GM23338 (cell line): ENCODE results near the gene POFUT2. TPM values are rescaled to one million over a fixed set of nuclear protein-coding genes. Genes with fewer than 3 reads are reported as not detected.

Experiments
- ATAC-seq: fragments of 200-7000 bp; cut with Tn5 transposase; 3 replicates; pipeline ENCODE4 v1.9.1; 2020
- DNase-seq: peaks from one replicate; pipeline ENCODE4 v3.0.0-alpha.2; 2015; ENCODE audit warnings: low spot score
- H2AFZ ChIP-seq: fragments of 200-600 bp; sonication (generic); 2 replicates; pipeline ENCODE4 v1.8.0; 2016; ENCODE audit warnings: antibody characterized with exemption, mild to moderate bottlenecking, moderate library complexity
- H3F3A ChIP-seq: fragments of 200-600 bp; sonication (generic); replicated peaks from 2 replicates; pipeline ENCODE4 v1.8.0; 2017; ENCODE audit warnings: antibody characterized with exemption, mixed run types, low read depth
- H3K27ac ChIP-seq: fragments of 200-600 bp; sonication (generic); 2 replicates; pipeline ENCODE4 v1.6.1; 2016; ENCODE audit warnings: low read depth
- H3K27me3 ChIP-seq: fragments of 200-600 bp; sonication (generic); 2 replicates; pipeline ENCODE4 v1.8.0; 2016; ENCODE audit warnings: mild to moderate bottlenecking, mixed run types, moderate library complexity; ENCODE audit not compliant: insufficient read depth
- H3K36me3 ChIP-seq: fragments of 200-600 bp; sonication (generic); 2 replicates; pipeline ENCODE4 v1.8.0; 2016; ENCODE audit warnings: mild to moderate bottlenecking; ENCODE audit not compliant: insufficient read depth
- H3K4me1 ChIP-seq: fragments of 200-600 bp; sonication (generic); 2 replicates; pipeline ENCODE4 v1.8.0; 2016; ENCODE audit warnings: mild to moderate bottlenecking, moderate library complexity; ENCODE audit not compliant: insufficient read depth
- H3K4me2 ChIP-seq: fragments of 200-600 bp; sonication (generic); 2 replicates; pipeline ENCODE4 v1.7.1; 2017; ENCODE audit warnings: mixed run types
- H3K4me3 ChIP-seq: fragments of 200-600 bp; sonication (generic); 2 replicates; pipeline ENCODE4 v1.6.1; 2016; ENCODE audit warnings: mixed run types
- H3K79me2 ChIP-seq: fragments of 200-600 bp; sonication (generic); replicated peaks from 2 replicates; pipeline ENCODE4 v1.8.0; 2017; ENCODE audit warnings: mild to moderate bottlenecking; ENCODE audit not compliant: insufficient read depth
- H3K9me2 ChIP-seq: fragments of 200-600 bp; sonication (generic); 2 replicates; pipeline ENCODE4 v1.8.0; 2017; ENCODE audit not compliant: insufficient read depth
- H4K20me1 ChIP-seq: fragments of 200-600 bp; sonication (generic); replicated peaks from 2 replicates; pipeline ENCODE4 v1.8.0; 2017; ENCODE audit warnings: mild to moderate bottlenecking; ENCODE audit not compliant: insufficient read depth
- H3K27ac Mint-ChIP-seq: 2 replicates; pipeline ENCODE4 v1.8.0; 2020; ENCODE audit warnings: inconsistent platforms, mild to moderate bottlenecking, moderate library complexity, mixed read lengths
- H3K27me3 Mint-ChIP-seq: 3 replicates; pipeline ENCODE4 v1.8.0; 2022; ENCODE audit warnings: low read depth, mild to moderate bottlenecking, moderate library complexity, mixed read lengths, inconsistent platforms; ENCODE audit not compliant: insufficient read depth, poor library complexity
- H3K36me3 Mint-ChIP-seq: 3 replicates; pipeline ENCODE4 v1.8.0; 2021; ENCODE audit warnings: low read depth, mild to moderate bottlenecking, inconsistent platforms, moderate library complexity, mixed read lengths
- H3K4me1 Mint-ChIP-seq: 3 replicates; pipeline ENCODE4 v1.8.0; 2020; ENCODE audit warnings: mild to moderate bottlenecking, inconsistent platforms, mixed read lengths
- H3K4me3 Mint-ChIP-seq: 3 replicates; pipeline ENCODE4 v1.8.0; 2021; ENCODE audit warnings: moderate library complexity, mild to moderate bottlenecking, inconsistent platforms, mixed read lengths
- H3K9me3 Mint-ChIP-seq: 3 replicates; pipeline ENCODE4 v1.8.0; 2020; ENCODE audit warnings: moderate library complexity, mild to moderate bottlenecking, inconsistent platforms, mixed read lengths
- CREB1 ChIP-seq: fragments of 250-450 bp; sonication (Bioruptor Pico); IDR thresholded peaks from 2 replicates; pipeline ENCODE4 v1.5.0; 2020; ENCODE audit warnings: low read depth, mild to moderate bottlenecking, moderate library complexity
- EZH2phosphoT487 ChIP-seq: fragments of 200-600 bp; sonication (generic); IDR thresholded peaks from one replicate; pipeline ENCODE4 v1.8.1; 2018; ENCODE audit warnings: antibody characterized with exemption; ENCODE audit not compliant: unreplicated experiment
- POLR2AphosphoS5 ChIP-seq: IDR thresholded peaks from 2 replicates; pipeline ENCODE4 v1.6.1; 2016; ENCODE audit warnings: antibody characterized with exemption, low read depth
- REST ChIP-seq: IDR thresholded peaks from one replicate; pipeline ENCODE4 v1.6.1; 2018; ENCODE audit warnings: antibody characterized with exemption; ENCODE audit not compliant: unreplicated experiment
- ZNF114 ChIP-seq: fragments of 250-450 bp; sonication (Bioruptor Pico); IDR thresholded peaks from 2 replicates; pipeline ENCODE4 v1.5.0; 2020; ENCODE audit warnings: mild to moderate bottlenecking, moderate library complexity
- ZNF331 ChIP-seq: fragments of 250-450 bp; sonication (Bioruptor Pico); IDR thresholded peaks from 2 replicates; pipeline ENCODE4 v1.5.0; 2020; ENCODE audit warnings: low read depth, mild to moderate bottlenecking, moderate library complexity
- polyA plus RNA-seq: library from polyadenylated mRNA; unstranded; fragments of >200 nt; fragmentation: Nextera tagmentation; extraction: Ambion mirVana; gene quantifications from 2 replicates; pipeline ENCODE4 v1.2.1, GENCODE V29; 2016
- total RNA-seq: library from RNA; depleted of rRNA; stranded (reverse); fragments of >200 nt; shearing (Covaris generic); gene quantifications from 2 replicates; pipeline ENCODE4 v1.2.3, GENCODE V29; 2014
- TF ChIP-seq, protein P1 (sequence below): IDR thresholded peaks from 2 replicates; pipeline ENCODE4 v1.6.1; 2016; ENCODE audit warnings: antibody characterized with exemption

The POFUT2 gene
- total and polyA plus RNA-seq, 2 experiments from 2014 or later, result 12.1 to 34.5 TPM

- Mint-ChIP-seq H3K4me1 (peaks cover 21% of the 10 kb centered on the region), H3K4me3 (no peak overlapping the region), H3K27me3 (peaks cover 21% of the 10 kb centered on the region), H3K36me3 (peaks cover 5% of the 10 kb centered on the region; the same call in 1 of the 3 replicates), H3K9me3 (peaks cover 8% of the 10 kb centered on the region), H3K27ac (no peak overlapping the region)
- H3K4me1 ChIP-seq, result no peaks in the 10 kb centered on the region; the same call in 1 of the 2 replicates
- H3K36me3 ChIP-seq, result no peaks in the 10 kb centered on the region
- H3F3A ChIP-seq, result no peaks in the 10 kb centered on the region
- ATAC-seq (no peak), DNase-seq (no peak)
- no peak overlapping the region for H3K4me2 ChIP-seq
- H3K4me3 ChIP-seq, result no peak overlapping the region
- no peak for TF ChIP-seq ZNF114 (CRISPR knock-in tag)
- TF ChIP-seq, protein P1, sequence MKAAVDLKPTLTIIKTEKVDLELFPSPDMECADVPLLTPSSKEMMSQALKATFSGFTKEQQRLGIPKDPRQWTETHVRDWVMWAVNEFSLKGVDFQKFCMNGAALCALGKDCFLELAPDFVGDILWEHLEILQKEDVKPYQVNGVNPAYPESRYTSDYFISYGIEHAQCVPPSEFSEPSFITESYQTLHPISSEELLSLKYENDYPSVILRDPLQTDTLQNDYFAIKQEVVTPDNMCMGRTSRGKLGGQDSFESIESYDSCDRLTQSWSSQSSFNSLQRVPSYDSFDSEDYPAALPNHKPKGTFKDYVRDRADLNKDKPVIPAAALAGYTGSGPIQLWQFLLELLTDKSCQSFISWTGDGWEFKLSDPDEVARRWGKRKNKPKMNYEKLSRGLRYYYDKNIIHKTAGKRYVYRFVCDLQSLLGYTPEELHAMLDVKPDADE, result no peak
- no peak for TF ChIP-seq EZH2phosphoT487
- no peaks in the 10 kb centered on the region for H3K27me3 ChIP-seq
- H3K27ac ChIP-seq, result no peak overlapping the region
- H2AFZ ChIP-seq, result no peak overlapping the region
- no peaks in the 10 kb centered on the region for H4K20me1 ChIP-seq
- H3K9me2 ChIP-seq, result no peaks in the 10 kb centered on the region
- H3K79me2 ChIP-seq, result no peaks in the 10 kb centered on the region
Observed at GRCh38 chr21:45326169-45326851, 38.6 kb upstream of the POFUT2 start.

DNA sequence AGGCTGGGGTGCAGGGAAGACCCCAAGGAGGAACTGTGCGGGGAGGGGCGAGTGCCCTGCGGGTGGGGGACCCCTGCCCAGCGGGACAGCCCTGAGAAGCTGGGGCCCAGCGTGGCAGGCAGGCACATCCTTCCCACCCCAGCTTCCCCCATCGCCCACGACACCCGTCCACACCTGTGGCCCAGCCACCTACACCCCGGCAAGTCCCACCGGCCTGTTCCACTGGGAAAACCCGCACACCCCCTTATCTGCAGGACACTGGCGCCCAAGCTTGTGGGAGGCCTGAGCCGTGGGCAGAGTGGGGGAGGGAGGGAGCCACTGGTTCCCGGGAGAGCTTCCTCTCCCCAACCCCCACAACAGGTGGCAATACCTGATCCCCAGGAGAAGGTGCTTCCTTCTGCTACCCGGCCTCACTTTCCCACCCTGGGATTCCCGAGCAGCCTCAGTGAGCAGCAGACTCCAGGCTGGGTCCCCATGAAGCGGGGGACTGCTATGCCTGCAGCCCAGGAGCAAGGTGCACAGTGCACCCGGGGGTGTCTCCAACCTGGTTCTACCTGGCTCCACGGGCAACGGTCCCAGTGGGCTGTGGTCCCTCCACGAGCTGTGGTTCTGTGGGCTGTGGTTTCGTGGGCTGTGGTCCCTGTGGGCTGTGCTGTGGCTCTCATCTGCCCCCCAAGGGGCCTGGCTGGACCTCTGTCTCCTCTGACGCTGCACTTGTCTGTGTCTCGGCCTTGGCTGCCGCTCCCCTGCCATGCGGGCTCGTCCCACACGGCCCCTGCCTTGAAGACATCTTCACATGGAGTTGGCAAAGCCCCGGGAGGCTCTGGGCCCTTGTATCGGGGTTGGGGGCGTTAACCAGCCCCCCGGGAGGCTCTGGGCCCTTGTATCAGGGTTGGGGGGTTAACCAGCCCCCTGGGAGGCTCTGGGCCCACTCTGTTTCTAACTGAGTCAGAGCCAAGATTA lies 37.8 kb upstream of the POFUT2 start:
- no peak overlapping the region for H3K4me3 Mint-ChIP-seq
- H3K27ac Mint-ChIP-seq, result no peak overlapping the region
- Histone ChIP-seq H3K79me2 (no peaks in the 10 kb centered on the region), H3K9me2 (no peaks in the 10 kb centered on the region), H3K4me2 (no peak overlapping the region), H2AFZ (no peak overlapping the region), H3F3A (no peaks in the 10 kb centered on the region), H3K36me3 (no peaks in the 10 kb centered on the region), H4K20me1 (no peaks in the 10 kb centered on the region), H3K4me1 (no peaks in the 10 kb centered on the region; the same call in 1 of the 2 replicates), H3K27me3 (no peaks in the 10 kb centered on the region), H3K4me3 (no peak overlapping the region), H3K27ac (no peak overlapping the region)
- ATAC-seq (no peak), DNase-seq (no peak)
- H3K4me1 Mint-ChIP-seq, result peaks cover 19% of the 10 kb centered on the region
- H3K27me3 Mint-ChIP-seq, result peaks cover 17% of the 10 kb centered on the region
- peaks cover 5% of the 10 kb centered on the region; the same call in 1 of the 3 replicates for H3K36me3 Mint-ChIP-seq
- peaks cover 8% of the 10 kb centered on the region for H3K9me3 Mint-ChIP-seq
- no peak for TF ChIP-seq ZNF331 (CRISPR knock-in tag)
- TF ChIP-seq, protein P1, result no peak
- no peak for TF ChIP-seq CREB1 (CRISPR knock-in tag)
- TF ChIP-seq POLR2AphosphoS5, result no peak
- TF ChIP-seq REST, result no peak
